Stimulated activated CD4-positive, alpha-beta T cell treated with anti-CD3 and anti-CD28 coated beads, Interleukin-12 subunit alpha, Interleukin-12 subunit beta, amount 100 ng/mL, for 24 hours (primary cell): ENCODE measurements around the gene PIGS.
"Not testable (repeated sequence)": the region's sequence is repeated elsewhere in the genome, so short reads cannot be mapped to it uniquely, and the experiment has no call there.

Experiments used
- DNase-seq, 2 experiments: peaks; one replicate each; pipeline ENCODE4 v3.0.0-alpha.2; 2020; ENCODE audit warnings: low read depth in 2 of 2

PIGS gene

DNA sequence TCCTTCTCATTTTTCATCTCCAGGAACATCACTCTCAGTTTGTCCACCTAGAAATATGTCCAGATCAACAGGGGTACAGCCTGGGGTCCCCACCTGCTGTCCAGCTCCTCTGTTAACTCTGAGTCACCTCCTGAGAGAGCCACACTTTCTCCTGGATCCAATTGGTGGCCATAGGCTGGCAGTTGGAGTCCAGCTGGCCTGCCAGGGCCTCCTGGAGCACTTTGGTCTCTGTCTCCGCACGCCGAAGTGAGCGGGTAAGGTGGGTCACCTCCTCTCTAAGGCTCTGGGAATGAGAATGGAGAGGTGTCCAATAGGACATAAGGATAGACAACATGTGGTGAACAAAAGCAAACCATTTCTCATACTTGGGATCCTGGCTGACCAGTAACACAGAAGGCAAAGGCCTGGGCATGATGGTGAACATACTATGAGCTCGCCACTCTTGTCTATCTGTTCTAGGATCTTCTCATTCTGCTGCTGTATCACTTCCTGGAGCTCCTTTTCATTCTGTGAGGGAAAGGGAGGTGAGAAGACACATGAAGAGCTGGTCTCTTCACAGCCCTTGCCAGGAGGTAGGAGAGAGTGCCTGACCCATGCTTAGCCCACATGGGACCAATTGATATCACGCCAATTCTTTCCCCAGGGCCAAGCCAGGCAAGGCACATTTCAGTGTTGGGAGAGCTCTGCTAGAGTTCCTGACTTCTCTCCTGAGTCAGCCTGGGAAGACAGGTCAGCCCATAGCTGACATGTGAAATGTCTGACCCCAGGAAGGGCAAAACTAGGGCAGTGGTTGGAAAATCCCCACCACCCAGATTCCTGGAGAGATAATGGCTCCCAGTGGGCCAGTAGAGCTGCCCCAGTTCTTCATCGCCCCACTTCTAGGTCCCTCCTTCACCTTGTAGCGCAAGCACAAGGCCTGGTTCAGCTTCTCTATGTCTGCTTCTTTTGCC is 7.2 kb upstream of the PIGS start:
- no peak for DNase-seq

GRCh38 chr17:28577466-28577824 is 6.1 kb upstream of the PIGS start:
- DNase-seq: no peak

DNA sequence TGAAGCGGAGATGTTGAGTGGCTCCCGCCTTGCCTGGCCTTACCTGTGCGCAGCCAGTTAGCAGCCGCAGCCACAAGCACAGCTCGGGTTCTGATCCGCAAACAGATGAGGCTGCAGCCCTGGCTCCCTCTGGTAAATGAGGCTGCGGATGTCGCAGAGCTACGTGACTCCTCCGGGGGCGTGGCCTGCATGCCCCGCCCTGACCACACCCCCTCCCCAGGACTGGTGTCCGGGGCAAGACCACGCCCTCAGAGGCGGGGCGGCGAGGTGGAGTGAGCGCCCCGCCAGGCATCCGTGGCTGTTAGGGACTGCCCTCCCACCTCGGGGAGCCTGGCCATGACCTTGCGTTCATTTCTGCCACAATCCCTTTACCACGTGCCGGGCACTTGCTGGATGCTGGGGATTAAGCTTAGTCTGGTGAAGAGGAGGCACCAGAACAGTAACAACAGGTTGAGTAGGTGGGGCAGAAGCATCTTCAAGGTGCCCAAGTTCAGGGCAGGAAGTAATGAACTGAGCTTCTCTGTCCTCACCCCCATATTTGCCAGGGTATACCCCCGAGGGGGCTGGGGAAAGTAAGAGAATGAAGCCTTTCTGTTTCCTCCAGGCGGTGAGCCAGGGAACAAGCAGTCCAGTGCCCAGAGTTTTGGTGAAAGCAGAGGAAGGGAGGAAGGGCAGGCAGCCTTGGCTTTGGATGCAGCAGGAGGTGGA is 5.6 kb upstream of the PIGS start, which contains the start of gene ALDOC:
ALDOC (minus strand) TSS at position 138 of the 708 bp plus-strand sequence. CDS start 1,363 bp downstream, outside the sequence.
- DNase-seq: peak; percentile 90 to 99

DNA sequence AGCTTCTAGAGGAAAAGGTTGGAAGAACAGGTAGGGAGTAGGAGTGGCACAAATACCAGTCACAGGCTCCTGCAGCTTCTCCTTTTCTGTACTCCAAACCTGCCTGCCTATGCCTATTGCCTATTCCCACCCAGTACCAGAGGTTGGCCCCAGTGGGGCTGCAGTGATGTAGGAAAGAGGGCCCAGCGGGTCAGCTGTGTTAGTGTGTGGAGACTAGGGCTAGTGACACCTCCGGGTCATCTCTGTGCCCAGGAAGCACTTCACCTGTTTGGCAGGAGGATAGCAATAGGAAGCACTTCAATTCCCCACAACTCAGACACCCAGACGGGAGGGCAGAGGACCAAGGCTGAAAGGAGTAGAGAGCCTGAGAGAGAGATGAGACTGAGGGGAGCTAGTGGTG is 4.7 kb upstream of the PIGS start:
- DNase-seq: not testable (repeated sequence)

DNA sequence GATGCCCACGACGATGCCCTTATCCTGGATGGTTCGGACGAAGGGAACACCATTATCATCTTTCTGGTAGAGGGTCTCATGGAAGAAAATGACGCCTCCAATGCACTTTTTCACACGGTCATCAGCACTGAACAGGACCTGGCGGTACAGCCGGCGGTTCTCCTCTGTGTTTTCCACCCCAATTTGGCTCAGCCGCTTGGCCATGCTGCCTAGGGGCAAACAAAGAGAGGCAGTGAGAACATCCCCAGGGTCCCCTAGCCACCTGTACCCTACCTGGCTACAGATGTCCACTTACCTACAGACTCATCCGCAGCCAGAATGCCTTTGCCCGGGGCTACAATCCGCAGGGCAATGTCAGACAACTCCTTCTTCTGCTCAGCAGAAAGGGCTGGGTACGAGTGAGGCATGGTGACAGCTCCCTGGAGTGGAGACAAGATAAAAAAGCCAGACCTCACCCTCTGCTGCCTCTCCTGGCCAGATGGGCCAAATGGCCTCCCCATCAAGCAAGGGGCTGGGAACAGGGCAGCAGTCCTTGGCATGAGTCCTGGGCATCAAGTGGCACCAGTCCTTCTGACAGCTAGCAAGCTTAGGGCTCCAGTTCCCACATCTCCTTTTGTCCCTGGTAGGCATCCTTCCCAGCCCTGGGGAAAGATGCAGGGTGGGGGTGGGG is 3.9 kb upstream of the PIGS start:
- DNase-seq: no peak

DNA sequence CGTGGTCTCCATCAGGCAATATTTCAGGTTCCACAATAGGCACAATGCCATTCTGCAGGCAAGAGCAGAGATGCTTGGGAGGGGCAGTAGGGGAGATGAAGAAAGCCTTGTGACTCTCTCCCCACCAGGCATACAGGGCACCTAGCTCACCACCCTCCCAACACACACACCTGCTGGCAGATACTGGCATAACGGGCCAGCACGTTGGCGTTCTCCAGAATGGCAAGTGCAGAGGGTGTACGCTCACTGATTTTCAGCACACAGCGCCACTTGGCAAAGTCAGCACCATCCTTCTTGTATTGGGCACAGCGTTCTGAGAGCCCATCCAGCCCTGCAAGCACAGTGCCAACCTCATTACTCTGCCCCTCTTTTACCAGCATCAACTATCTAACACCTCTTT is 3.2 kb upstream of the PIGS start:
- no peak for DNase-seq

- no peak for DNase-seq
Measured at GRCh38 chr17:28573966-28574480, 2.7 kb upstream of the PIGS start.

GRCh38 chr17:28573521-28573920 is 2.2 kb upstream of the PIGS start:
- no peak for DNase-seq

DNA sequence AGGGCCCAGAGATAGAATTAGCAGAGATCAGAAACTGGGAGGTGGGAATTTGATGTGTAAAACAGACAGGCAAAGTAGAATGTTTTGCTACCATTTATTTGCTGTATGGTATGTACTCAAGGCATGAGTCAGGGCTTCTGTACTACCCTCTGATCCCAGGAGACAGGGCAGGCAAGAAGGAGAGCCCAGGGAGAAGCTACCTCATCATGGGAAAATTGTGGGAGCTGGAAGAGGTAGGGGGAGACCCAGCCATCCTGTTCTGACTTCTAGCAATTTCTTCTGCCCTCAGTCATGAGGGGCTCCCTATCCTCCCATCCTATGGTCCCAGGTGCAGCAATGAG is 1.7 kb upstream of the PIGS start:
- no peak for DNase-seq

GRCh38 chr17:28572259-28573039 is 1.1 kb upstream of the PIGS start:
- DNase-seq: no peak

- peak in 1 of 2 experiments; percentile 38 for DNase-seq
Measured at GRCh38 chr17:28570716-28571360, 486 bp downstream of the PIGS start.

DNA sequence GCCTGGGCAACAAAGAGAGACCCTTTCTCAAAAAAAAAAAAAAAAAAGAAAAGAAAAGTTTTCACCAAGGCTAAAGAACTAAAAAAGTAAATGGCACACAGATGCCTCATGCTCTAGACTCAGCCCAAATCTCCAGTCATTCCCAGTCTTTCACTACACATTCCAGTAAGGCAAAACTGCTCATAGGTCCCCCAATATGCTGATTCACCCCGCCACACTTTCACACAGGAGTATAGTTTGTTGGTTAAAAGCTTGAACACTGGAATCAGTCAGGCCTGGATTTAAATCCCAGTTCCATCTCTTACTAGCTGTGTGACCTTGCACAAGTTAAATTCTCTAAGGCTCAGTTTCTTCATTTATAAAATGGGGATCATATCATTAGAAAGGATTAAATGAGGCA is 1.9 kb downstream of the PIGS start:
- DNase-seq: no peak

GRCh38 chr17:28567604-28568003 is 3.7 kb downstream of the PIGS start:
- no peak for DNase-seq

DNA sequence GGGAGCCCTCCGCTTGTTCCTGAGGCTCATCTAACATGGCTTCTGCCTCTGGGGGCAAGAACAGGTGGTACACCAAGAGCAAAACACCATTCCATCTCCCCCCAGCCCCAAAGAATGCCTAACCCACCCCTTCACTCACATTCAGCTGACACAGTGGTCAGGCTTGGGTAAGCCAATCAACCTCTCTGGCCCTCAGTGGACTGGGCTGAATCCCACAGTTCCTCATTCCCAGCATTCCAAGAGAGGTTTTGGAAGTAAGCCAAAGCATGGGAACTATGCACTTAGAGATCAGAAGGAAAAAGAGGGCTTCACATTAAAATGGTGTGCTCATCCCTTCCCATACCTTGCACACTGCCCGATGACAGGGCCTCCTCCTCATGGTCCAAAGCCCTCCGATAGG is 7.8 kb downstream of the PIGS start:
- no peak for DNase-seq

GRCh38 chr17:28555022-28555421 is 16.3 kb downstream of the PIGS start:
- no peak for DNase-seq

DNA sequence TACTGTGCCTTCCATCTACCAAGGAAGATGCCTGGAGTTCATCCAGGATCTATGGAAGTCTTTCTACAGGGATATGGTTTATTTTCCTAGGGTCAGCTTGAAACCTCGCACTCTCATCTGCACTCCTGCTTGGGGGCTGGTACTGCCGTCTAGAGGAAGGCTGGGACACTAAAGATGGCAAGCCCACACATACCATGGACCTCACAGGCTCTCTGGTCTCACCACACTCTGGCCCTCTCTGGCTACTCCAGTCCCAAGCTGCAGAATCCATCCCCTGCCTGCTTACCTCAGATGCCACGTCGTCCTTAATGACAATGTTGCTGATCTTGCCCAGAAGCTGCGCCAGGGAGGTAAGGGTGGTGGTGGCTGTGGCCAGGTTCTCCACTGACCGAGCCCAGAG is 16.8 kb downstream of the PIGS start:
- no peak for DNase-seq

DNA sequence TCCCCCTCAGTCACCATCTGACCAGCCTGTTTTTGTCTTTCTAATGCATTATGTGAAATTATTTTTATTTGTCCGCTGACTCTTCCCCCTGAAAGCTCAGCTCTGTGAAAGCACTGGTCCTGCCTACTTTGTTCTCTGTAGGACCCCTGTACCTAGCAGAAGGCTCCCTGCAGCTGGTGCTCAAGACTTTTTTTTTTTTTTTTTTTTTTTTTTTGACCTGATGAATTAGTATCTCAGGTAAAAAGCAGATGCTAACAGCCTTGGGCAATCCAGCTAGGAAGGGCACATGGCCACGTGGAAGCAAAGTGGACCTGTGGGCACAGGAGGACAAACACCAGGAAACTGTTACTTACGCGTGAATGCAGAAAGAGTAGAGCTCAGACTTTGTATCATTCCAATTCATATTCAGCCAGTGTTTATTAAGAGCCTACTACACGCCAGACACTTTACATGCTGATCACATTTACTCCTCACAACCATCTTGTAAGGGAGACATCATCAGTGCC is 18.3 kb downstream of the PIGS start:
- no peak for DNase-seq

- peak; percentile 51 to 71 for DNase-seq
Measured at GRCh38 chr17:28552176-28552999, 18.9 kb downstream of the PIGS start, which contains the start of gene UNC119. UNC119 (minus strand) TSS chr17:28552624; CDS start chr17:28552557, 67 bp downstream.

- DNase-seq: no peak
Measured at GRCh38 chr17:28551421-28552175, 19.7 kb downstream of the PIGS start.
